Naive B cell (primary cell): ENCODE results near the gene GLP1R. TPM values are rescaled to one million over a fixed set of nuclear protein-coding genes. Genes with fewer than 3 reads are reported as not detected.
"Not testable (repeated sequence)": the region's sequence is repeated elsewhere in the genome, so short reads cannot be mapped to it uniquely, and the experiment has no call there.

ENCODE experiments used
- ATAC-seq, 2 donors: fragments of 150-1000 bp; cut with Tn5 transposase; 2 replicates each; pipeline ENCODE4 v1.10.0; 2021; ENCODE audit warnings: low read depth in 2 of 2, mild to moderate bottlenecking in 2 of 2, moderate library complexity in 2 of 2
- DNase-seq: peaks from one replicate; pipeline ENCODE4 v3.0.0; 2022
- H3K27ac Mint-ChIP-seq, 6 donors: one replicate each; pipeline ENCODE4 v1.8.0; 2020 to 2022; ENCODE audit warnings: mild to moderate bottlenecking in 6 of 6, mixed read lengths in 6 of 6, moderate library complexity in 5 of 6, inconsistent platforms in 2 of 6
- H3K27me3 Mint-ChIP-seq, 3 donors: one replicate each; pipeline ENCODE4 v1.8.0; 2021 to 2022; ENCODE audit warnings: mixed read lengths in 3 of 3, mild to moderate bottlenecking in 1 of 3
- H3K36me3 Mint-ChIP-seq, 2 donors: one replicate each; pipeline ENCODE4 v1.8.0; 2020 to 2022; ENCODE audit warnings: mixed read lengths in 2 of 2, inconsistent platforms in 1 of 2, mild to moderate bottlenecking in 1 of 2
- H3K4me1 Mint-ChIP-seq, 3 donors: one replicate each; pipeline ENCODE4 v1.8.0; 2020 to 2022; ENCODE audit warnings: mixed read lengths in 3 of 3, inconsistent platforms in 1 of 3, mild to moderate bottlenecking in 1 of 3, moderate library complexity in 1 of 3
- H3K4me3 Mint-ChIP-seq, 8 donors: one replicate each; pipeline ENCODE4 v1.8.0; 2020 to 2022; ENCODE audit warnings: mild to moderate bottlenecking in 8 of 8, mixed read lengths in 8 of 8, moderate library complexity in 8 of 8, inconsistent platforms in 2 of 8
- H3K9me3 Mint-ChIP-seq, 7 donors: one replicate each; pipeline ENCODE4 v1.8.0; 2020 to 2022; ENCODE audit warnings: mixed read lengths in 7 of 7, mild to moderate bottlenecking in 5 of 7, inconsistent platforms in 2 of 7, moderate library complexity in 1 of 7
- polyA plus RNA-seq, 6 donors: library from polyadenylated mRNA; unstranded; fragments of 300-500 nt; fragmentation: Illumina TruSeq; gene quantifications; one replicate each; pipeline ENCODE4 v1.2.3, GENCODE V29; 2021; ENCODE audit warnings: low read depth in 6 of 6

Gene GLP1R
- polyA plus RNA-seq, 6 donors from 2014 or later, result not detected

DNA sequence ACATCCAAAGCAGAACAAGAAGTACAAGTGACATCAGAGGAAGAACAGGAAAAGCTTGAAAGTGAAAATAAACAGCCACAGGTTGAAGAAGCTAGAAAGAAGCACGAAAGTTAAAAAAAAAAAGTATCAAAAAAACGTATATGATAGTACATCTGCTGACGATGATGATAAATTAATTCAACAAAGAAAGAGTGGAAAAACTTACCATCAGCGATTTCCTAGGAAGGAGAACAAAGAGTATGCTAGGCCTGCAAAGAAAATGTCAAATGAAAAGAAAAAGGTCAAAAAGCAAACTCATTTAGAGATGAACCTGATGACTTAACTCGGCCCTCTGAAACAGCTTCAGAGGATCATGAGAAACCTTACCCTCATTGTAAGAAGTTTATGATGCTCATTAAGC is 62.7 kb downstream of the GLP1R start:
- Mint-ChIP-seq H3K9me3 (peaks cover 0 to 4% (median 0%) of the 10 kb centered on the region in 7 donors), H3K27me3 (no peaks in the 10 kb centered on the region), H3K27ac (peak overlapping the region in 2 of 6 donors; percentile 41 to 54), H3K4me3 (peak overlapping the region in 2 of 8 donors; percentile 3 to 85), H3K36me3 (peaks cover 18 to 24% of the 10 kb centered on the region in 2 donors), H3K4me1 (peaks cover 38 to 56% (median 40%) of the 10 kb centered on the region in 3 donors)
- ATAC-seq (no peak), DNase-seq (no peak)

DNA sequence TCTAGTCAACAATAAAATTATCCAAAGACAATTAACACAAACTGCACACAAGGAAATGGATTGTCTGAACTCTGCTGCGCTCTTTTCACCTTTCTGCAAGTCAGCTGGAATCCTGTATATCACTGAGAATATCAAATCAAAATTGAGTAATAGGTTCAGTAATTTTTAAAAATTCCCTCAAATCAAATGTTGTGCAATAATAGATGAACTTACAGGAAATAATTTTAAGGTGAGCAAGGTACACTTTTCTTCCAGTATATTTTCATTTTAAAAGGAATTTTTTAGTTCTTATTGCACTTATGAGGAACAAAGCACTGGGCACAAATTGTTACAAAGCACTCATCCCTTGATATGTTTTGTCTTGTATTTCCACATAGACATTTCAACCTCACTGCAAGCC is 65.2 kb downstream of the GLP1R start:
- peaks cover 26 to 41% (median 32%) of the 10 kb centered on the region in 3 donors for H3K4me1 Mint-ChIP-seq
- peak overlapping the region; percentile 89 to 98 (median 95) for H3K4me3 Mint-ChIP-seq
- peaks cover 5 to 16% of the 10 kb centered on the region in 2 donors for H3K36me3 Mint-ChIP-seq
- no peaks in the 10 kb centered on the region for H3K9me3 Mint-ChIP-seq
- DNase-seq (no peak), ATAC-seq (no peak)
- H3K27me3 Mint-ChIP-seq, result no peaks in the 10 kb centered on the region
- H3K27ac Mint-ChIP-seq, result peak overlapping the region in 4 of 6 donors; percentile 94 to 99 (median 98)

DNA sequence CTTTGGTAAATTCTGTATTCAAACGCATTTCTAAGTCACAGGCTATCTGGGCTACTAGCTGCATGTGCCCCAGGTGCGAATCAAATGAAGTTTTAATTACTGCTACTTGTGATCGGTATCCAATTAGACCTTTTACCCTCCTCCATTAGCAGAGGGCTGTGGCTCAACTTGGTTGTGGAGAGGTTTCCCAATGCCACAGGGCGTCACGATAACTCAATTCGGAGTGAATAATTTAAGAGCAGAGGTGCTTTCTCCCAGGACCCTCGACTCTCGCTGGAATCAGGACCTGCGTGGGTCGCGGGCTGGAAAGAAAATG is 65.8 kb downstream of the GLP1R start:
- H3K4me1 Mint-ChIP-seq, result peaks cover 22 to 36% (median 29%) of the 10 kb centered on the region in 3 donors
- no peak for DNase-seq
- no peaks in the 10 kb centered on the region for H3K9me3 Mint-ChIP-seq
- ATAC-seq, result peak; percentile 3
- H3K4me3 Mint-ChIP-seq, result peak overlapping the region; percentile 89 to 98 (median 95)
- peaks cover 0 to 11% of the 10 kb centered on the region in 2 donors for H3K36me3 Mint-ChIP-seq
- H3K27me3 Mint-ChIP-seq, result no peaks in the 10 kb centered on the region
- H3K27ac Mint-ChIP-seq, result peak overlapping the region; percentile 94 to 99 (median 98)

DNA sequence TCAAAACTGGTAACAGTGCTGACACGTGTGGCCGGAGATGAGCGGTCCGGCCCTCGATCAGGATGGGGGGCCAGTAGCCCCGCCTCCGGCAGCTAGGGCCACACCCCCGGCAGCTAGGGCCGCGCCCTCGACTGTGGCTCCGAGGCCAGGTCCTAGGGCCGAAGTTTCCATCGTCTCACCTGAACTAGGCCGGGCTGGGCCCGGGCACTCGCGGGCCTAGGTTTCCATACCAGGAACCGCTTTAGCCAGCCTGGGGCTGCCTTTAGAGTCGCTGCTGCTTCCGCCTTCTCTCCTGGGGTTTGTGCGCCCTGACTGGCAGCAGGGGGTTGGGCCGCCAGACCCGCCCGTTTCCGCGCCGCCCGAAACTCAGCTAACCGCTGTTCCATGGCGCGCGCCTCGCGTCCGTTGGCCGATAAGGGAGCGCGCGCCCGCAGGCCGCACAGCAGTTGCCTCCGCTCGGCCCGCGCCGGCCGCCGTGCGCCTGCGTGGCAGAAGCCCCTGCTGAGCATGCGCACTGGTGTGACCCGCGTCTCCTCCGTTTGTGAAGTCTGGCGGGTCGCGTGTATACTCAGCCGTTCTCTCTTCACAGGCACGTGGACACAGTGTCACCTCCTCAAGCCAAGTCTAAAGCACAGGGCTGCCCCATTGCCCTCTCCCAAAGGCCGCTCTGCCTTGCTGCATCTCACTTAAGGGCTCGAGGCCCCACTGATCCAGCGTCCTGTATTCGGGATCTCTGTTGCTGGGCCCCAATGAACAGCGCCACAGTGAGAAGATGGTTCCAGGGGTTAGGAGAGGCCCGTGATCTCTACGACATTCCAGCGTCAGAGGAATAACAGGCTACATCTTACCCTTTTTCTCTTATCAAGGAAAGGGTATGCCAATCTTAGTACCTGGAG is 66.4 kb downstream of the GLP1R start, which contains the start of gene SAYSD1:
Gene SAYSD1, minus strand, starts transcription at position 483 of the 896 bp plus-strand sequence. Its CDS starts 97 bp downstream, at position 386.
- Mint-ChIP-seq H3K36me3 (peaks cover 0 to 7% of the 10 kb centered on the region in 2 donors), H3K27ac (peak within 1 kb of the TSS; percentile 94 to 99 (median 98)), H3K27me3 (no peaks in the 10 kb centered on the region), H3K4me3 (peak within 1 kb of the TSS; percentile 89 to 98 (median 95)), H3K9me3 (no peaks in the 10 kb centered on the region), H3K4me1 (peaks cover 22 to 36% (median 29%) of the 10 kb centered on the region in 3 donors)
- ATAC-seq (peak; percentile 89 to 90), DNase-seq (peak; percentile 95)

DNA sequence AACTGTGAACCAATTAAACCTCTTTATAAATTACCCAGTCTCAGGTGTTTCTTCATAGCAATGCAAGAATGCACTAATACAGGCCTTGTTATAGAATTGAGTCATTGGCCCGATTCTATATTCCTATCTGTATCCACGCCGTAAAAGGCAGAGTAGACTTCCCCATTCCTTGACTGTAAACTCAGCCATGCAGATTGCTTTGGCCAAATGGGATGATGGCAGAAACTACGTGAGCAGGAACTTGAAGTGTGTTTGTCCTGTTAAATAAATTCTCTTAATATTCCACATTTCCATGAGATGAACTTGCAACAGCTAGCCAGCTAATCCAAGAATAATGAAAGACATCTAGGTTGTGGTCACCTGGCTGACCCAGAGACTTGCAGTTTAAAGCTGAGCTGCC is 70.3 kb downstream of the GLP1R start:
- DNase-seq, result no peak
- H3K27ac Mint-ChIP-seq, result peak overlapping the region in 1 of 6 donors; percentile 70
- no peak overlapping the region for H3K4me3 Mint-ChIP-seq
- H3K4me1 Mint-ChIP-seq, result peaks cover 10 to 15% (median 12%) of the 10 kb centered on the region in 3 donors
- no peak for ATAC-seq
- peaks cover 8 to 23% (median 19%) of the 10 kb centered on the region in 3 donors for H3K27me3 Mint-ChIP-seq
- no peaks in the 10 kb centered on the region for H3K9me3 Mint-ChIP-seq
- no peaks in the 10 kb centered on the region for H3K36me3 Mint-ChIP-seq

DNA sequence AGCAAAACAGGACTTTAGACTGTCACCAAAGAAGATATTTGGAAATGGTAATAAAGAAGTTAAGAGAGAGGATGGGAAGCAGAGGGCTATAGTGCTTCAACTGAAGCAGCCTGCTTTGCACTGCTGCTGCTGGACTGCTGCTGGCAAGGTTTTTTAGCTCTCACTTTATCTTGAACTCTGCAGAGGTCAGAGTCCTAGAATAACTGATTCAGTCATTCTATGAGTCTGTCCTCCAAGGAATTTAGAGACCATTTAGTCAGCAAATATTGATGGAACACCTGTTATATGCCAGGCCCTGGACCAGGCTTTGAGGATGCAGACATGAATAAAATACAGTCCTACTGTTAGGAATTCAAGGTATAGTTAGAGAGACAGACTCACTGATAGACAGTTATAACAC is 75.5 kb downstream of the GLP1R start:
- H3K27me3 Mint-ChIP-seq, result peaks cover 35 to 52% (median 49%) of the 10 kb centered on the region in 3 donors
- DNase-seq, result no peak
- no peak overlapping the region for H3K27ac Mint-ChIP-seq
- peaks cover 0 to 4% (median 0%) of the 10 kb centered on the region in 7 donors for H3K9me3 Mint-ChIP-seq
- ATAC-seq, result no peak
- no peak overlapping the region for H3K4me3 Mint-ChIP-seq
- H3K4me1 Mint-ChIP-seq, result no peaks in the 10 kb centered on the region
- H3K36me3 Mint-ChIP-seq, result no peaks in the 10 kb centered on the region

DNA sequence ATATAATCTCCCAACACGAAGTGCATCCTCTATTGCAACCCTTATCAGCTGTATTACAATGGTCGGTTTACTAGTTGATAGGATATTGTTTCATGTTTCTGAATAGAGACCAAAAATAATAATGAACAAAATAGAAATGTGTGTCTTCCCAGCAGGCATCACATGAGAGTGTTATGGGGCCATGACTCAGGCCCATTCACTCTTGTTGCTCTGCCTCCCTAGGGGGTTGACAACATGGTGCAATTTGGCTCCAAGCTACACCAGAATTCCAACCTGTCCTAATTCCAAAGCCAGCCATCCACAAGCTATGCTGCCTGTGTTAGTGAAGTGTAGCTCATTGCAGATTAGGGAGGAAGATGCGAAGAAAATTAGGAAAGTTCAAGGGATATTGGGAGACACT is 79.5 kb downstream of the GLP1R start:
- Mint-ChIP-seq H3K4me1 (no peaks in the 10 kb centered on the region), H3K36me3 (no peaks in the 10 kb centered on the region), H3K9me3 (peaks cover 0 to 6% (median 2%) of the 10 kb centered on the region in 7 donors), H3K4me3 (peak overlapping the region in 1 of 8 donors; percentile 3), H3K27me3 (peaks cover 36 to 50% (median 38%) of the 10 kb centered on the region in 3 donors), H3K27ac (no peak overlapping the region)
- ATAC-seq, result no peak
- DNase-seq, result no peak

DNA sequence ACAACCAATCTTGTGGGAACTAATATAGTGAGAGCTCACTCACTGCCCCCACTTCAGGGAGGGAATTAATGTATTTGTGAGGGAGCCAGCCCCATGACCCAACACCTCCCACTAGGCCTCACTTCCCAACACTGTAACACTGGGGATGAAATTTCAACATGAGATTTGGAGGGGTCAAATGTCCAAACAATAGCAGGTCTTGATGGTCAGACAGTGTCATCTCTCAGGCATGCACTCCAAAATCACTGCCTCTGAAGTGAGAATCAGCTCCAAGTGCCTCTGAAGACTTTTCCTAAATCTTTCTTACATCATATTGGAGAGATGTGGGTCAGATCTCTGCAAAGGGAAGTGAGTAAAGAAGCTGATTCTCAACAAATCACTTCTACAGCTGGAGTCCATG is 80.3 kb downstream of the GLP1R start:
- DNase-seq (no peak), ATAC-seq (no peak)
- Mint-ChIP-seq H3K27ac (no peak overlapping the region), H3K4me3 (no peak overlapping the region), H3K27me3 (peaks cover 35 to 45% (median 36%) of the 10 kb centered on the region in 3 donors), H3K9me3 (peaks cover 0 to 6% (median 2%) of the 10 kb centered on the region in 7 donors), H3K4me1 (no peaks in the 10 kb centered on the region), H3K36me3 (no peaks in the 10 kb centered on the region)

DNA sequence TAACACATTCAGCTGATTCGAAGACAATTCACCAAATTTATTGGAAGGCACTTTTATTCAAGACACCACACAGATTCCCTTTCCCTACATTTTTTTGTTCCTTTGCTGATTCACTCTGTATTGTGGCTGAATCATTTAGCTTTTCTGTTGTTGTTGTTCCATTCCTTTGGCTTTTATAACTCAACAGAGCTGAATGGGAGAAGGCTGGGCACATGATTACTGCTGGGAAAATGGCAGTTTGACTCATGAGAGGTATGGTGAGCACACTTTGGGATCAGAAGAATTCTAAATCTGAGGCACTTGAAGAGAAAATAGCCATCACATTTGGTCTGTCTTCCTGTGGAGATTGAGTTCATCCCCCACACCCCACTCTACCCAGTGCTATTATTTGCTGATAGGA is 82.1 kb downstream of the GLP1R start:
- DNase-seq, result no peak
- no peak overlapping the region for H3K4me3 Mint-ChIP-seq
- H3K36me3 Mint-ChIP-seq, result no peaks in the 10 kb centered on the region
- H3K27ac Mint-ChIP-seq, result no peak overlapping the region
- no peak for ATAC-seq
- peaks cover 21 to 30% (median 21%) of the 10 kb centered on the region in 3 donors for H3K27me3 Mint-ChIP-seq
- H3K4me1 Mint-ChIP-seq, result no peaks in the 10 kb centered on the region
- H3K9me3 Mint-ChIP-seq, result peaks cover 0 to 6% (median 2%) of the 10 kb centered on the region in 7 donors

DNA sequence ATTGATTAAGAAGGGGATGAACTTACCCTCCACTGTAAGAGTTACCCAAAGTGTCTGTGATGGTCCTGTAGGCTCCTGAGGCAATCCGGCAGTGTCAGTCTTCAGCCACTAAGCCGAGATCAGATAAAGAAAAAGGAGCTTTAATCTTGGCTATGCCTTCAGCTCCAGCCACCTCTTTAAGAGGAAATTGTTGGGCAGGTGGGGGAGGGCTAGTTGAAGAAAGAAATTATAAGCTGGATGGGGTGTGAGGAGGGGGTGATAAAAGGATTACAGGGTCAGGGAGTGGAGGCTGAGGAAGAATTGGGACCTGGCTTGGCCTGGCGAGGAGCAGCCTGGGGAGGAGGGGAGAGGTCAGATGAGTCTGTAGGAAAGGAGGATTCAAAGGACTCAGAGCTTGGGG is 86.2 kb downstream of the GLP1R start:
- H3K9me3 Mint-ChIP-seq, result peaks cover 0 to 24% (median 22%) of the 10 kb centered on the region in 7 donors
- not testable (repeated sequence) for H3K4me3 Mint-ChIP-seq, H3K36me3 Mint-ChIP-seq, ATAC-seq, DNase-seq, H3K27ac Mint-ChIP-seq, H3K4me1 Mint-ChIP-seq
- peaks cover 13 to 16% (median 16%) of the 10 kb centered on the region in 3 donors for H3K27me3 Mint-ChIP-seq

DNA sequence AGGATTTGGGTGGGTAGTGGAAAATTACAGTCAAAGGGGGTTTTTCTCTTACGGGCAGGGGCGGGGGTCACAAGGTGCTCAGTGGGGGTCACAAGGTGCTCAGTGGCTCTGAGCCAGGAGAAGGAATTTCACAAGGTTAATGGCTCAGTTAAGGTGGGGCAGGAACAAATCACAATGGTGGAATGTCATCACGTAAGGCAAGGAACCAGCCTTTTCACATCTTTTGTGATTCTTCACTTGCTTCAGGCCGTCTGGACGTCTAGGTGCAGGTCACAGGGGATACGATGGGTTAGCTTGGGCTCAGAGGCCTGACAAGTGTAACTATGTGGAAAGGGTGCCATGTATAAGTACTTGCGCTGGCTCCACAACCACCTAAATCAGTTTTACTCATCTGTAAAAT is 87.6 kb downstream of the GLP1R start:
- H3K4me1 Mint-ChIP-seq, ATAC-seq: not testable (repeated sequence)

DNA sequence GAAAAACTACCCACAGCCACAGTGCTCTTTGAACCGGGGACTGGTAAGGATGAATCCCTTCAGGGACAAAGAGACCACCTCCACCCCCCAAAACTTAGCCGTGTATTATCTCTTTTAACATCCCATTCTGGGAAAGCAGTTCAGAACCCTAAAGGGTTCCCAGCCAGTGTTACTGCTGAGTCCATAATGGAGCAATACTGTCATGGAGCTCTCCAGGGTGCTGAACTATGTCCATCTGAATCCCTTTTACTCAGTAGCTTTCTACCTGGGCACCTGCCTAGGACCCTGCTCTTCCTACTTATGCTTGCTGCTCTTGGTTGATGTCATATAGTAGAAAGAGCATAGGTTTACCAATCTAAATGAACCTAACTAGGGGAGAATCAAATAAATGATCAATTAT is 88.7 kb downstream of the GLP1R start:
- no peaks in the 10 kb centered on the region for H3K36me3 Mint-ChIP-seq
- no peak for ATAC-seq
- H3K9me3 Mint-ChIP-seq, result peaks cover 0 to 24% (median 19%) of the 10 kb centered on the region in 7 donors
- no peak for DNase-seq
- peaks cover 14 to 30% (median 19%) of the 10 kb centered on the region in 3 donors for H3K27me3 Mint-ChIP-seq
- no peaks in the 10 kb centered on the region for H3K4me1 Mint-ChIP-seq
- H3K27ac Mint-ChIP-seq, result no peak overlapping the region
- H3K4me3 Mint-ChIP-seq, result no peak overlapping the region

More for the DNA sequence above, 87.6 kb downstream of the GLP1R start:
- Mint-ChIP-seq H3K27me3 (peaks cover 12 to 27% (median 19%) of the 10 kb centered on the region in 3 donors), H3K9me3 (peaks cover 0 to 24% (median 23%) of the 10 kb centered on the region in 7 donors), H3K4me3 (peak overlapping the region in 1 of 8 donors; percentile 52)
- not testable (repeated sequence) for H3K36me3 Mint-ChIP-seq, H3K27ac Mint-ChIP-seq, DNase-seq
